SK-N-SH treated with all-trans-retinoic acid at 6 μM for 48 hours (cell line): ENCODE data around the gene ABHD17C.

ENCODE experiments used
- ATAC-seq: fragments of 200-7000 bp; cut with Tn5 transposase; 3 replicates; pipeline ENCODE4 v1.9.1; 2020; ENCODE audit warnings: mild to moderate bottlenecking, moderate library complexity
- ARNTL ChIP-seq: fragments of 450-650 bp; formaldehyde crosslinking; IDR thresholded peaks from 2 replicates; pipeline ENCODE4 v1.5.0; 2020; ENCODE audit warnings: low read depth, mild to moderate bottlenecking, moderate library complexity, borderline replicate concordance
- BACH2 ChIP-seq: fragments of 250-450 bp; sonication (Bioruptor Pico); IDR thresholded peaks from 2 replicates; pipeline ENCODE4 v1.9.0; 2021; ENCODE audit warnings: mild to moderate bottlenecking, borderline replicate concordance
- CREB5 ChIP-seq: fragments of 250-450 bp; sonication (Bioruptor Pico); IDR thresholded peaks from 2 replicates; pipeline ENCODE4 v1.5.1; 2020; ENCODE audit warnings: low read depth, mild to moderate bottlenecking, moderate library complexity
- ESRRG ChIP-seq: fragments of 250-450 bp; sonication (Bioruptor Pico); IDR thresholded peaks from 2 replicates; pipeline ENCODE4 v1.6.1; 2021; ENCODE audit warnings: mild to moderate bottlenecking
- GLIS3 ChIP-seq: fragments of 250-450 bp; sonication (Bioruptor Pico); IDR thresholded peaks from 2 replicates; pipeline ENCODE4 v1.5.0; 2020; ENCODE audit warnings: mild to moderate bottlenecking, moderate library complexity
- ISL1 ChIP-seq: fragments of 250-450 bp; sonication (Bioruptor Pico); IDR thresholded peaks from 2 replicates; pipeline ENCODE4 v2.1.2; 2022; ENCODE audit warnings: mild to moderate bottlenecking, moderate library complexity
- OSR1 ChIP-seq: fragments of 250-450 bp; sonication (Bioruptor Pico); IDR thresholded peaks from 2 replicates; pipeline ENCODE4 v1.8.0; 2022; ENCODE audit warnings: moderate library complexity, mild to moderate bottlenecking, inconsistent platforms
- PPARA ChIP-seq: fragments of 250-450 bp; sonication (Bioruptor Pico); IDR thresholded peaks from 2 replicates; pipeline ENCODE4 v1.5.0; 2020; ENCODE audit warnings: mild to moderate bottlenecking, borderline replicate concordance
- RARB ChIP-seq: fragments of 250-450 bp; sonication (Bioruptor Pico); IDR thresholded peaks from 2 replicates; pipeline ENCODE4 v1.8.0; 2021; ENCODE audit warnings: mild to moderate bottlenecking, moderate library complexity
- SNAI2 ChIP-seq: fragments of 250-450 bp; sonication (Bioruptor Pico); IDR thresholded peaks from 2 replicates; pipeline ENCODE4 v1.5.0; 2020; ENCODE audit warnings: mild to moderate bottlenecking, moderate library complexity
- TCF4 ChIP-seq: fragments of 250-450 bp; sonication (Bioruptor Pico); IDR thresholded peaks from 2 replicates; pipeline ENCODE4 v1.8.0; 2021; ENCODE audit warnings: mild to moderate bottlenecking, moderate library complexity, borderline replicate concordance
- TOX ChIP-seq: fragments of 250-450 bp; sonication (Bioruptor Pico); IDR thresholded peaks from 2 replicates; pipeline ENCODE4 v1.8.0; 2021; ENCODE audit warnings: mild to moderate bottlenecking, moderate library complexity, borderline replicate concordance
- TSHZ2 ChIP-seq: fragments of 250-450 bp; sonication (Bioruptor Pico); IDR thresholded peaks from 2 replicates; pipeline ENCODE4 v1.5.0; 2020; ENCODE audit warnings: mild to moderate bottlenecking, moderate library complexity
- ZC3H10 ChIP-seq: fragments of 250-450 bp; sonication (Bioruptor Pico); IDR thresholded peaks from 2 replicates; pipeline ENCODE4 v1.5.1; 2021; ENCODE audit warnings: mild to moderate bottlenecking, moderate library complexity
- ZFP3 ChIP-seq: fragments of 250-450 bp; sonication (Bioruptor Pico); IDR thresholded peaks from 2 replicates; pipeline ENCODE4 v1.5.0; 2020; ENCODE audit warnings: mild to moderate bottlenecking, moderate library complexity
- ZFP30 ChIP-seq: fragments of 450-650 bp; formaldehyde crosslinking; IDR thresholded peaks from 2 replicates; pipeline ENCODE4 v1.5.0; 2022; ENCODE audit warnings: mild to moderate bottlenecking, moderate library complexity
- ZNF70 ChIP-seq: fragments of 450-650 bp; formaldehyde crosslinking; IDR thresholded peaks from 2 replicates; pipeline ENCODE4 v1.5.0; 2020; ENCODE audit warnings: mild to moderate bottlenecking, moderate library complexity
- ZNF8 ChIP-seq: fragments of 450-650 bp; formaldehyde crosslinking; IDR thresholded peaks from 2 replicates; pipeline ENCODE4 v1.5.0; 2020; ENCODE audit warnings: mild to moderate bottlenecking, moderate library complexity
- TF ChIP-seq, protein P1 (sequence below): fragments of 250-450 bp; sonication (Bioruptor Pico); IDR thresholded peaks from 2 replicates; pipeline ENCODE4 v1.8.0; 2021; ENCODE audit warnings: low read depth, mild to moderate bottlenecking, moderate library complexity, borderline replicate concordance
- TF ChIP-seq, protein P2 (sequence below): fragments of 250-450 bp; sonication (Bioruptor Pico); IDR thresholded peaks from 2 replicates; pipeline ENCODE4 v1.8.0; 2020; ENCODE audit warnings: mild to moderate bottlenecking, moderate library complexity, borderline replicate concordance

Gene ABHD17C

GRCh38 chr15:80752204-80752603, 57.1 kb downstream of the ABHD17C start:
- ATAC-seq, result no peak
- TF ChIP-seq SNAI2 (CRISPR knock-in tag), result no peak
- no peak for TF ChIP-seq TCF4 (CRISPR knock-in tag)
- TF ChIP-seq, protein P1, sequence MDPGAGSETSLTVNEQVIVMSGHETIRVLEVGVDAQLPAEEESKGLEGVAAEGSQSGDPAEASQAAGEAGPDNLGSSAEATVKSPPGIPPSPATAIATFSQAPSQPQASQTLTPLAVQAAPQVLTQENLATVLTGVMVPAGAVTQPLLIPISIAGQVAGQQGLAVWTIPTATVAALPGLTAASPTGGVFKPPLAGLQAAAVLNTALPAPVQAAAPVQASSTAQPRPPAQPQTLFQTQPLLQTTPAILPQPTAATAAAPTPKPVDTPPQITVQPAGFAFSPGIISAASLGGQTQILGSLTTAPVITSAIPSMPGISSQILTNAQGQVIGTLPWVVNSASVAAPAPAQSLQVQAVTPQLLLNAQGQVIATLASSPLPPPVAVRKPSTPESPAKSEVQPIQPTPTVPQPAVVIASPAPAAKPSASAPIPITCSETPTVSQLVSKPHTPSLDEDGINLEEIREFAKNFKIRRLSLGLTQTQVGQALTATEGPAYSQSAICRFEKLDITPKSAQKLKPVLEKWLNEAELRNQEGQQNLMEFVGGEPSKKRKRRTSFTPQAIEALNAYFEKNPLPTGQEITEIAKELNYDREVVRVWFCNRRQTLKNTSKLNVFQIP (CRISPR knock-in tag), result no peak
- TF ChIP-seq ISL1 (CRISPR knock-in tag), result peak; percentile 63
- TF ChIP-seq TOX (CRISPR knock-in tag), result no peak
- no peak for TF ChIP-seq TSHZ2
- no peak for TF ChIP-seq ZNF70 (CRISPR knock-in tag)
- no peak for TF ChIP-seq OSR1 (CRISPR knock-in tag)
- no peak for TF ChIP-seq ZFP30 (CRISPR knock-in tag)
- TF ChIP-seq ARNTL (CRISPR knock-in tag), result no peak
- TF ChIP-seq, protein P2, sequence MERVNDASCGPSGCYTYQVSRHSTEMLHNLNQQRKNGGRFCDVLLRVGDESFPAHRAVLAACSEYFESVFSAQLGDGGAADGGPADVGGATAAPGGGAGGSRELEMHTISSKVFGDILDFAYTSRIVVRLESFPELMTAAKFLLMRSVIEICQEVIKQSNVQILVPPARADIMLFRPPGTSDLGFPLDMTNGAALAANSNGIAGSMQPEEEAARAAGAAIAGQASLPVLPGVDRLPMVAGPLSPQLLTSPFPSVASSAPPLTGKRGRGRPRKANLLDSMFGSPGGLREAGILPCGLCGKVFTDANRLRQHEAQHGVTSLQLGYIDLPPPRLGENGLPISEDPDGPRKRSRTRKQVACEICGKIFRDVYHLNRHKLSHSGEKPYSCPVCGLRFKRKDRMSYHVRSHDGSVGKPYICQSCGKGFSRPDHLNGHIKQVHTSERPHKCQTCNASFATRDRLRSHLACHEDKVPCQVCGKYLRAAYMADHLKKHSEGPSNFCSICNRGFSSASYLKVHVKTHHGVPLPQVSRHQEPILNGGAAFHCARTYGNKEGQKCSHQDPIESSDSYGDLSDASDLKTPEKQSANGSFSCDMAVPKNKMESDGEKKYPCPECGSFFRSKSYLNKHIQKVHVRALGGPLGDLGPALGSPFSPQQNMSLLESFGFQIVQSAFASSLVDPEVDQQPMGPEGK (CRISPR knock-in tag), result no peak
- no peak for TF ChIP-seq ZFP3 (CRISPR knock-in tag)
- TF ChIP-seq CREB5 (CRISPR knock-in tag), result 0 out of 2 replicates have a peak, but pooled peaks have one; percentile 28
- no peak for TF ChIP-seq PPARA (CRISPR knock-in tag)

DNA sequence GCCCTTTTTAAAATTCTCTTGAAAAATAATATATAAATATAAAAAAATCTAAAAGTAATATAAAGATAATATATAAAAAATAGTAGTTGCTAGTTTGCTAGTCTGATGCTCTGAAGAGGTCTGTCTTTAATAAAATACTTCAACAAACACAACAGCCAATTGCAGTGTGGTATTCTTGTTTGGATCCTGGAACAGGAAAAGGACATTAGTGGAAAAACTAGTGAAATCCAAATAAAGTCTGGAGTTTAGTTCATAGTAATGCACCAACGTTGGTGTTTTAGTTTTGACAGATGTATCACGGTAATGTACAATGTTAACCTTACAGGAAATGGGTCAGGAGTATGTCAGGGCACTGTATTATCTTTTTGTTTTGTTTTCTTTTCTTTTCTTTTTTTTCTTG, 58.1 kb downstream of the ABHD17C start:
- no peak for ATAC-seq
- TF ChIP-seq, protein P2 (CRISPR knock-in tag), result no peak
- no peak for TF ChIP-seq ZC3H10 (CRISPR knock-in tag)
- TF ChIP-seq ZFP30 (CRISPR knock-in tag), result no peak
- TF ChIP-seq ZNF8 (CRISPR knock-in tag), result no peak
- TF ChIP-seq RARB (CRISPR knock-in tag), result no peak
- TF ChIP-seq GLIS3 (CRISPR knock-in tag), result no peak
- TF ChIP-seq TOX (CRISPR knock-in tag), result no peak
- no peak for TF ChIP-seq SNAI2 (CRISPR knock-in tag)
- TF ChIP-seq ISL1 (CRISPR knock-in tag), result no peak
- TF ChIP-seq OSR1 (CRISPR knock-in tag), result no peak
- TF ChIP-seq ZNF70 (CRISPR knock-in tag), result no peak
- no peak for TF ChIP-seq ZFP3 (CRISPR knock-in tag)

- TF ChIP-seq RARB (CRISPR knock-in tag), result no peak
- no peak for TF ChIP-seq TSHZ2
- TF ChIP-seq, protein P2 (CRISPR knock-in tag), result no peak
- no peak for TF ChIP-seq SNAI2 (CRISPR knock-in tag)
- TF ChIP-seq BACH2 (CRISPR knock-in tag), result no peak
- TF ChIP-seq TOX (CRISPR knock-in tag), result no peak
- no peak for TF ChIP-seq GLIS3 (CRISPR knock-in tag)
- no peak for TF ChIP-seq PPARA (CRISPR knock-in tag)
- no peak for TF ChIP-seq ZFP3 (CRISPR knock-in tag)
- no peak for TF ChIP-seq ESRRG (CRISPR knock-in tag)
- TF ChIP-seq ZC3H10 (CRISPR knock-in tag), result no peak
- no peak for TF ChIP-seq ZFP30 (CRISPR knock-in tag)
- TF ChIP-seq ARNTL (CRISPR knock-in tag), result no peak
- TF ChIP-seq ISL1 (CRISPR knock-in tag), result no peak
- ATAC-seq, result no peak
Measured at GRCh38 chr15:80754014-80754413, 58.9 kb downstream of the ABHD17C start.
